Esophagus squamous epithelium (tissue), 4 donors: ENCODE measurements around the gene LAMB3.

ENCODE experiments used
- CTCF ChIP-seq, 6 experiments: fragments of 450-650 bp in 4 of 6; fragments of 200-600 bp in 2 of 6; sonication (generic) in 2 of 6; IDR thresholded peaks; one replicate each; pipeline ENCODE4 v1.5.1; 2016 to 2019; ENCODE audit warnings: antibody characterized with exemption in 6 of 6, mild to moderate bottlenecking in 4 of 6, moderate library complexity in 4 of 6
- POLR2A ChIP-seq, 4 donors: fragments of 450-650 bp; IDR thresholded peaks; one replicate each; pipeline ENCODE4 v1.6.1; 2017; ENCODE audit warnings: antibody characterized with exemption in 4 of 4, mild to moderate bottlenecking in 4 of 4, moderate library complexity in 3 of 4

GRCh38 chr1:209607795-209608178 lies 44.4 kb downstream of the LAMB3 start:
- TF ChIP-seq CTCF (IDR thresholded peaks at IDR 0.05) (no peak), POLR2A (IDR thresholded peaks at IDR 0.05) (no peak)
